ENCODE measurements around the gene NHEJ1.

Gene NHEJ1

GRCh38 chr2:219059725-219060682, 100.6 kb downstream of the NHEJ1 start:
- no peak for DNase-seq

- no peak for DNase-seq
Observed at GRCh38 chr2:219059375-219059724, 101.3 kb downstream of the NHEJ1 start.

- peak in 1 of 56 donors; percentile 4 for DNase-seq
Observed at GRCh38 chr2:219058541-219059374, 101.9 kb downstream of the NHEJ1 start.

- peak in 50 of 56 donors; percentile 5 to 79 (median 45) for DNase-seq
Observed at GRCh38 chr2:219057709-219058540, 102.7 kb downstream of the NHEJ1 start.

GRCh38 chr2:219056896-219057708, 103.5 kb downstream of the NHEJ1 start:
- DNase-seq, result no peak

GRCh38 chr2:219056176-219056895, 104.3 kb downstream of the NHEJ1 start:
- DNase-seq, result no peak

- DNase-seq, result no peak
Observed at GRCh38 chr2:219054956-219055903, 105.4 kb downstream of the NHEJ1 start.

- DNase-seq, result no peak
Observed at GRCh38 chr2:219049282-219049681, 111.3 kb downstream of the NHEJ1 start.

GRCh38 chr2:219045937-219046550, 114.6 kb downstream of the NHEJ1 start:
- peak in 1 of 56 donors; percentile 5 for DNase-seq

- no peak for DNase-seq
Observed at GRCh38 chr2:219042750-219043149, 117.9 kb downstream of the NHEJ1 start.

- DNase-seq, result no peak
Observed at GRCh38 chr2:219042157-219042556, 118.5 kb downstream of the NHEJ1 start.

GRCh38 chr2:219041252-219041651, 119.4 kb downstream of the NHEJ1 start, which contains the start of gene CFAP65:
Gene CFAP65 (minus strand): TSS chr2:219041516. CDS start chr2:219039048, 2,468 bp downstream.
- DNase-seq, result peak in 46 of 56 donors; percentile 5 to 86 (median 52)

GRCh38 chr2:219038600-219038999, 122.0 kb downstream of the NHEJ1 start:
- DNase-seq, result no peak

- no peak for DNase-seq
Observed at GRCh38 chr2:219037783-219038499, 122.7 kb downstream of the NHEJ1 start.

GRCh38 chr2:219035942-219036341, 124.7 kb downstream of the NHEJ1 start:
- DNase-seq, result no peak

- DNase-seq, result no peak
Observed at GRCh38 chr2:219034823-219035222, 125.8 kb downstream of the NHEJ1 start.
